Hepatocyte (in vitro differentiated cells): ENCODE results near the gene OSTC. TPM values are rescaled to one million over a fixed set of nuclear protein-coding genes. Genes with fewer than 3 reads are reported as not detected.

Experiments used
- DNase-seq: peaks from one replicate; pipeline ENCODE4 v3.0.0-alpha.2; 2016; ENCODE audit warnings: low spot score
- H2AFZ ChIP-seq: fragments of 200-600 bp; sonication (generic); 2 replicates; pipeline ENCODE4 v1.6.0; 2016; ENCODE audit warnings: antibody characterized with exemption, mild to moderate bottlenecking
- H3K27ac ChIP-seq: fragments of 200-600 bp; sonication (generic); 2 replicates; pipeline ENCODE4 v1.5.1; 2016; ENCODE audit warnings: mild to moderate bottlenecking
- H3K27me3 ChIP-seq: fragments of 200-600 bp; sonication (generic); 2 replicates; pipeline ENCODE4 v1.6.1; 2016
- H3K36me3 ChIP-seq: fragments of 200-600 bp; sonication (generic); replicated peaks from 2 replicates; pipeline ENCODE4 v1.5.1; 2016; ENCODE audit warnings: low read depth; ENCODE audit not compliant: insufficient read depth
- H3K4me1 ChIP-seq: fragments of 200-600 bp; sonication (generic); 2 replicates; pipeline ENCODE4 v1.5.1; 2016; ENCODE audit warnings: mild to moderate bottlenecking, moderate library complexity; ENCODE audit not compliant: insufficient read depth
- H3K4me2 ChIP-seq: fragments of 200-600 bp; sonication (generic); 2 replicates; pipeline ENCODE4 v1.6.0; 2016
- H3K4me3 ChIP-seq: fragments of 200-600 bp; sonication (generic); 2 replicates; pipeline ENCODE4 v1.5.1; 2016; ENCODE audit warnings: mild to moderate bottlenecking
- H3K79me2 ChIP-seq: fragments of 200-600 bp; sonication (generic); 2 replicates; pipeline ENCODE4 v1.6.0; 2017; ENCODE audit warnings: mild to moderate bottlenecking
- H3K9me2 ChIP-seq: fragments of 200-600 bp; sonication (generic); replicated peaks from 2 replicates; pipeline ENCODE4 v1.6.0; 2017; ENCODE audit warnings: mild to moderate bottlenecking; ENCODE audit not compliant: insufficient read depth
- H3K9me3 ChIP-seq: fragments of 200-600 bp; sonication (generic); 2 replicates; pipeline ENCODE4 v1.5.1; 2016; ENCODE audit warnings: low read depth, mild to moderate bottlenecking
- H4K20me1 ChIP-seq: fragments of 200-600 bp; sonication (generic); 2 replicates; pipeline ENCODE4 v1.6.0; 2016; ENCODE audit warnings: mild to moderate bottlenecking; ENCODE audit not compliant: insufficient read depth, poor library complexity, severe bottlenecking
- CTCF ChIP-seq: fragments of 200-600 bp; sonication (generic); IDR thresholded peaks from 2 replicates; pipeline ENCODE4 v1.5.1; 2016; ENCODE audit warnings: antibody characterized with exemption, mild to moderate bottlenecking; ENCODE audit not compliant: poor library complexity
- EZH2 ChIP-seq: fragments of 200-600 bp; sonication (generic); IDR thresholded peaks from 2 replicates; pipeline ENCODE4 v1.6.1; 2016; ENCODE audit warnings: antibody characterized with exemption, mild to moderate bottlenecking, borderline replicate concordance
- EZH2phosphoT487 ChIP-seq: fragments of 200-600 bp; sonication (generic); IDR thresholded peaks from one replicate; pipeline ENCODE4 v1.6.1; 2018; ENCODE audit warnings: antibody characterized with exemption, mild to moderate bottlenecking, low read depth, moderate library complexity; ENCODE audit not compliant: unreplicated experiment, severe bottlenecking
- WGBS: methylation state at CpG from one replicate; pipeline ENCODE4 v1.1.6; 2016; ENCODE audit warnings: low lambda C conversion rate; ENCODE audit errors: missing lambda C conversion rate; 5-methylcytosine and 5-hydroxymethylcytosine counted together
- polyA plus RNA-seq: library from polyadenylated mRNA; unstranded; fragments of >200 nt; fragmentation: Nextera tagmentation; extraction: Ambion mirVana; gene quantifications from 2 replicates; pipeline ENCODE4 v1.2.1, GENCODE V29; 2016
- total RNA-seq: library from RNA; depleted of rRNA; stranded (reverse); fragments of >200 nt; gene quantifications from 2 replicates; pipeline ENCODE4 v1.2.3, GENCODE V29; 2014

Gene OSTC
- total and polyA plus RNA-seq, 2 experiments from 2014 or later = 372 to 425 TPM

- no peak overlapping the region for H3K4me3 ChIP-seq
- no peaks in the 10 kb centered on the region for H3K36me3 ChIP-seq
- H3K4me1 ChIP-seq = no peaks in the 10 kb centered on the region
- WGBS = 62% methylated on average over 3 of the region's 3 CpGs
- TF ChIP-seq EZH2 (no peak), CTCF (no peak)
- no peaks in the 10 kb centered on the region for H3K27me3 ChIP-seq
- no peak overlapping the region for H3K27ac ChIP-seq
- DNase-seq = no peak
- no peaks in the 10 kb centered on the region for H4K20me1 ChIP-seq
- H3K9me3 ChIP-seq = no peaks in the 10 kb centered on the region
- H3K79me2 ChIP-seq = no peaks in the 10 kb centered on the region
- no peak overlapping the region for H3K4me2 ChIP-seq
- H3K9me2 ChIP-seq = no peaks in the 10 kb centered on the region
- no peak overlapping the region for H2AFZ ChIP-seq
These were observed 43.4 kb downstream of the OSTC start for GRCh38 chr4:108693819-108694218.

GRCh38 chr4:108694423-108694822 is 44.0 kb downstream of the OSTC start:
- no peak for DNase-seq
- H3K9me3 ChIP-seq = no peaks in the 10 kb centered on the region
- no peak overlapping the region for H2AFZ ChIP-seq
- no peaks in the 10 kb centered on the region for H4K20me1 ChIP-seq
- no peaks in the 10 kb centered on the region for H3K4me1 ChIP-seq
- no peak overlapping the region for H3K4me3 ChIP-seq
- no peak overlapping the region for H3K27ac ChIP-seq
- TF ChIP-seq EZH2phosphoT487 (no peak), CTCF (no peak)
- no peaks in the 10 kb centered on the region for H3K27me3 ChIP-seq
- H3K9me2 ChIP-seq = no peaks in the 10 kb centered on the region
- WGBS = 71% methylated on average over 3 of the region's 3 CpGs
- no peak overlapping the region for H3K4me2 ChIP-seq
- H3K36me3 ChIP-seq = no peaks in the 10 kb centered on the region
- H3K79me2 ChIP-seq = no peaks in the 10 kb centered on the region

- H3K27ac ChIP-seq = no peak overlapping the region
- H3K9me3 ChIP-seq = no peaks in the 10 kb centered on the region
- H3K4me3 ChIP-seq = no peak overlapping the region
- no peak overlapping the region for H3K4me2 ChIP-seq
- no peaks in the 10 kb centered on the region for H3K9me2 ChIP-seq
- H3K79me2 ChIP-seq = no peaks in the 10 kb centered on the region
- 91% methylated on average over 1 of the region's 1 CpG for WGBS
- H4K20me1 ChIP-seq = no peaks in the 10 kb centered on the region
- no peaks in the 10 kb centered on the region for H3K4me1 ChIP-seq
- TF ChIP-seq EZH2phosphoT487 (no peak), EZH2 (no peak), CTCF (no peak)
- no peak overlapping the region for H2AFZ ChIP-seq
- DNase-seq = no peak
- no peaks in the 10 kb centered on the region for H3K36me3 ChIP-seq
- H3K27me3 ChIP-seq = no peaks in the 10 kb centered on the region
These were observed 44.7 kb downstream of the OSTC start for GRCh38 chr4:108695062-108695461.

GRCh38 chr4:108696160-108696559 is 45.8 kb downstream of the OSTC start:
- DNase-seq = no peak
- Histone ChIP-seq H3K4me3 (no peak overlapping the region), H3K79me2 (no peaks in the 10 kb centered on the region), H3K4me2 (no peak overlapping the region), H3K27ac (no peak overlapping the region), H3K9me3 (no peaks in the 10 kb centered on the region), H2AFZ (no peak overlapping the region), H3K4me1 (no peaks in the 10 kb centered on the region), H3K27me3 (no peaks in the 10 kb centered on the region), H3K9me2 (no peaks in the 10 kb centered on the region), H3K36me3 (no peaks in the 10 kb centered on the region), H4K20me1 (no peaks in the 10 kb centered on the region)
- no peak for TF ChIP-seq CTCF
- TF ChIP-seq EZH2 = no peak
- no peak for TF ChIP-seq EZH2phosphoT487
- 90% methylated on average over 3 of the region's 3 CpGs for WGBS
